Adrenal gland (tissue), 12 donors: ENCODE measurements around the gene KCNK17. TPM values are rescaled to one million over a fixed set of nuclear protein-coding genes. Genes with fewer than 3 reads are reported as not detected.

Experiments used
- DNase-seq, 7 donors: peaks; one replicate each; pipeline ENCODE4 v3.0.0-alpha.2; 2019 to 2020
- H3K27ac ChIP-seq, 5 donors: fragments of 200-600 bp; sonication (generic) in 4 of 5; 1 replicate in 3 of 5; 2 replicates in 2 of 5; pipeline versions ENCODE4 v1.5.1 to v1.8.0; 2016 to 2020; ENCODE audit warnings: mild to moderate bottlenecking in 1 of 5
- H3K27me3 ChIP-seq: fragments of 200-600 bp; 2 replicates; pipeline ENCODE4 v1.8.0; 2021
- H3K36me3 ChIP-seq, 2 donors: fragments of 200-600 bp; replicated peaks in 1 of 2; 1 replicate in 1 of 2; 2 replicates in 1 of 2; pipeline versions ENCODE4 v1.5.1 to v1.8.0; 2018 to 2022
- H3K4me1 ChIP-seq, 2 donors: fragments of 200-600 bp; replicated peaks in 1 of 2; 1 replicate in 1 of 2; 2 replicates in 1 of 2; pipeline versions ENCODE4 v1.5.1 to v1.8.0; 2018 to 2021
- H3K4me3 ChIP-seq, 4 donors: fragments of 200-600 bp; sonication (generic) in 3 of 4; one replicate each; pipeline ENCODE4 v1.5.1; 2016 to 2018
- H3K9me3 ChIP-seq, 3 donors: fragments of 200-600 bp; sonication (generic) in 1 of 3; replicated peaks in 1 of 3; 1 replicate in 2 of 3; 2 replicates in 1 of 3; pipeline versions ENCODE4 v1.5.1 to v1.8.0; 2016 to 2021
- CTCF ChIP-seq, 6 experiments: fragments of 450-650 bp in 4 of 6; fragments of 200-600 bp in 2 of 6; sonication (generic) in 1 of 6; IDR thresholded peaks; 1 replicate in 5 of 6; 2 replicates in 1 of 6; pipeline versions ENCODE4 v1.5.1 to v1.8.0; 2016 to 2021; ENCODE audit warnings: antibody characterized with exemption in 6 of 6, mild to moderate bottlenecking in 2 of 6, moderate library complexity in 1 of 6
- POLR2A ChIP-seq, 2 donors: fragments of 450-650 bp; IDR thresholded peaks; one replicate each; pipeline ENCODE4 v1.6.1; 2017; ENCODE audit warnings: antibody characterized with exemption in 2 of 2, mild to moderate bottlenecking in 2 of 2, moderate library complexity in 1 of 2
- WGBS, 4 donors: extraction: QIAGEN DNeasy Blood & Tissue Kit in 2 of 4; methylation state at CpG; one replicate each; pipeline versions ENCODE4 v1.1.5 to v1.1.7; 2013 to 2017; 5-methylcytosine and 5-hydroxymethylcytosine counted together
- intact Hi-C, 2 donors: fragments of 100-400 bp; cut with DNase I; formaldehyde crosslinking; loops; one replicate each; pipeline versions ENCODE4 v1.14.1 to v1.15.0; 2022 to 2023
- polyA plus RNA-seq, 3 donors: library from polyadenylated mRNA; stranded (reverse); fragments of 200-250 nt in 2 of 3; fragments of 350-450 nt in 1 of 3; fragmentation: Illumina TruSeq in 1 of 3; extraction: RNeasy Lipid Tissue Mini Kit (QIAGEN cat#74804) in 1 of 3; gene quantifications; one replicate each; pipeline ENCODE4 v1.2.3, GENCODE V29; 2013 to 2014
- total RNA-seq, 9 donors: library from RNA; depleted of rRNA in 4 of 9; stranded (reverse); fragments of >200 nt in 4 of 9; fragments of 120-200 nt in 1 of 9; fragmentation: NEBNext Ultra II Directional in 1 of 9; extraction: Animal tissue kit (Norgen Biotek cat#: 25700) in 1 of 9; gene quantifications; one replicate each; pipeline versions ENCODE4 v1.1.0 to v1.2.4, GENCODE V29; 2013 to 2023
- donor health status: healthy with polysubstance abuse.
- donor health status: Bipolar disorder and iron deficiency.
- donor health status: DM: yes; HTN: yes; CAD: no.
- donor health status: DM: no; HTN: no; CAD: no.
- donor health status: DM: no; HTN: no; CAD: no.
- donor health status: DM: yes; HTN: yes; CAD: no.

KCNK17 gene
- total and polyA plus RNA-seq, 12 donors, result 0.10 to 0.36 (median 0.14) TPM; not detected in 8

GRCh38 chr6:39327507-39327906 is 13.3 kb upstream of the KCNK17 start:
- Histone ChIP-seq H3K4me1 (no peaks in the 10 kb centered on the region), H3K36me3 (no peaks in the 10 kb centered on the region), H3K27ac (no peak overlapping the region), H3K9me3 (no peaks in the 10 kb centered on the region), H3K4me3 (no peak overlapping the region), H3K27me3 (no peaks in the 10 kb centered on the region)
- no peak for DNase-seq
- 70 to 75% (median 73%) methylated on average over 4 to 5 of the region's 5 CpGs for WGBS, 4 donors
- no peak for TF ChIP-seq CTCF (IDR thresholded peaks at IDR 0.05)
- no peak for TF ChIP-seq POLR2A (IDR thresholded peaks at IDR 0.05)
- intact Hi-C loops, result no loop called here

GRCh38 chr6:39322306-39322850 is 8.2 kb upstream of the KCNK17 start, which contains the start of gene KCNK16:
Gene KCNK16 (minus strand): TSS chr6:39322702. CDS start chr6:39322540, 162 bp downstream.
- H3K4me1 ChIP-seq, result no peaks in the 10 kb centered on the region
- TF ChIP-seq POLR2A (IDR thresholded peaks at IDR 0.05) (no peak), CTCF (IDR thresholded peaks at IDR 0.05) (no peak)
- no peaks in the 10 kb centered on the region for H3K27me3 ChIP-seq
- intact Hi-C loops, result no loop called here
- 80 to 97% (median 84%) methylated on average over 6 to 11 of the region's 11 CpGs for WGBS, 4 donors
- no peak for DNase-seq
- H3K27ac ChIP-seq, result no peak within 1 kb of the TSS
- no peaks in the 10 kb centered on the region for H3K36me3 ChIP-seq
- no peaks in the 10 kb centered on the region for H3K9me3 ChIP-seq
- H3K4me3 ChIP-seq, result no peak within 1 kb of the TSS

- intact Hi-C loops, result no loop called here
- no peak for TF ChIP-seq CTCF (IDR thresholded peaks at IDR 0.05)
- TF ChIP-seq POLR2A (IDR thresholded peaks at IDR 0.05), result no peak
- H3K4me3 ChIP-seq, result no peak overlapping the region
- H3K9me3 ChIP-seq, result no peaks in the 10 kb centered on the region
- DNase-seq, result no peak
- no peak overlapping the region for H3K27ac ChIP-seq
- 56 to 61% (median 60%) methylated on average over 5 of the region's 5 CpGs for WGBS, 4 donors
- no peaks in the 10 kb centered on the region for H3K27me3 ChIP-seq
- H3K4me1 ChIP-seq, result no peaks in the 10 kb centered on the region
- H3K36me3 ChIP-seq, result no peaks in the 10 kb centered on the region
These were observed 7.5 kb upstream of the KCNK17 start for GRCh38 chr6:39321761-39322160.

GRCh38 chr6:39320363-39320984 is 6.3 kb upstream of the KCNK17 start:
- H3K4me3 ChIP-seq, result no peak overlapping the region
- no peaks in the 10 kb centered on the region for H3K27me3 ChIP-seq
- no peak overlapping the region for H3K27ac ChIP-seq
- intact Hi-C loops, result no loop called here
- WGBS, 4 donors, result 68 to 86% (median 75%) methylated on average over 8 to 10 of the region's 10 CpGs
- H3K9me3 ChIP-seq, result no peaks in the 10 kb centered on the region
- no peak for DNase-seq
- no peaks in the 10 kb centered on the region for H3K36me3 ChIP-seq
- H3K4me1 ChIP-seq, result no peaks in the 10 kb centered on the region
- TF ChIP-seq POLR2A (IDR thresholded peaks at IDR 0.05) (no peak), CTCF (IDR thresholded peaks at IDR 0.05) (no peak)
